Omental fat pad (tissue), 4 donors: ENCODE measurements around the gene TAF10. TPM values are rescaled to one million over a fixed set of nuclear protein-coding genes. Genes with fewer than 3 reads are reported as not detected.
A peak's percentile ranks its signal among the peaks of the same experiment; 100 is the strongest.

Experiments used
- ATAC-seq: fragments of 150-250 bp; one replicate; pipeline ENCODE4 v1.9.1; 2016; ENCODE audit warnings: mild to moderate bottlenecking, moderate library complexity; ENCODE audit not compliant: low FRiP score
- DNase-seq: peaks from one replicate; pipeline ENCODE4 v3.0.0-alpha.2; 2019; ENCODE audit warnings: low spot score
- total RNA-seq, 4 donors: library from RNA; depleted of rRNA; stranded (reverse); fragments of >200 nt; gene quantifications; one replicate each; pipeline ENCODE4 v1.1.0, GENCODE V29; 2016
- TF ChIP-seq, protein P1 (sequence below), 3 donors: fragments of 450-650 bp; IDR thresholded peaks; one replicate each; pipeline ENCODE4 v1.5.1; 2016 to 2017; ENCODE audit warnings: antibody characterized with exemption in 3 of 3, mild to moderate bottlenecking in 3 of 3, moderate library complexity in 2 of 3

The TAF10 gene
- total RNA-seq, 4 donors from 2014 or later: 31.9 to 52.6 (median 37.1) TPM

DNA sequence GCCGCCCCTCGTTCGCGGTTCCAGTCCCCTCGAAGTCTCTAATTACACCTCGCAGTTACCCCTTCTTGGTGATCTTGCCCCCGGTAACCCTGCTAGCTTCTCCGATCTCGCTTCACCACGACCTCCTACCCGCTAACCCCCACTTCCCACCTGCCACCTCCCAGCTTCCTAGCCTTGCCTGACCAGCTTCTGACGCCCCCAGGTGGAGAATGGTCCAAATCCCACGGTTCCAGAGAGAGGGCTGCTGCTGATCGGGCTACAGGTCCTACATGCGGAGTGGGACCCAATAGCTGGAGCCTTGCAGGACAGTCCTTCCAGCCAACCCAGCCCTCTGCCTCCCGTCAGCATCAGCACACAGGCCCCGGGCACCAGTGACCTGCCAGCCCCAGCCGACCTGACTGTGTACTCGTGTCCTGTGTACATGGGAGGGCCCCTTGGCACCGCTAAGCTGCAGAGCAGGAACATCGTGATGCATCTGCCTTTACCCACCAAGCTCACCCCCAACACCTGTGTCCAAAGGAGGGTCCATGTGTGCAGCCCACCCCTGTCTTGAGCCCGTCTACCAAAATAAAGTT is 40.5 kb downstream of the TAF10 start:
- ATAC-seq (no peak), DNase-seq (no peak)
- TF ChIP-seq, protein P1, sequence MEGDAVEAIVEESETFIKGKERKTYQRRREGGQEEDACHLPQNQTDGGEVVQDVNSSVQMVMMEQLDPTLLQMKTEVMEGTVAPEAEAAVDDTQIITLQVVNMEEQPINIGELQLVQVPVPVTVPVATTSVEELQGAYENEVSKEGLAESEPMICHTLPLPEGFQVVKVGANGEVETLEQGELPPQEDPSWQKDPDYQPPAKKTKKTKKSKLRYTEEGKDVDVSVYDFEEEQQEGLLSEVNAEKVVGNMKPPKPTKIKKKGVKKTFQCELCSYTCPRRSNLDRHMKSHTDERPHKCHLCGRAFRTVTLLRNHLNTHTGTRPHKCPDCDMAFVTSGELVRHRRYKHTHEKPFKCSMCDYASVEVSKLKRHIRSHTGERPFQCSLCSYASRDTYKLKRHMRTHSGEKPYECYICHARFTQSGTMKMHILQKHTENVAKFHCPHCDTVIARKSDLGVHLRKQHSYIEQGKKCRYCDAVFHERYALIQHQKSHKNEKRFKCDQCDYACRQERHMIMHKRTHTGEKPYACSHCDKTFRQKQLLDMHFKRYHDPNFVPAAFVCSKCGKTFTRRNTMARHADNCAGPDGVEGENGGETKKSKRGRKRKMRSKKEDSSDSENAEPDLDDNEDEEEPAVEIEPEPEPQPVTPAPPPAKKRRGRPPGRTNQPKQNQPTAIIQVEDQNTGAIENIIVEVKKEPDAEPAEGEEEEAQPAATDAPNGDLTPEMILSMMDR (IDR thresholded peaks at IDR 0.05): no peak

DNA sequence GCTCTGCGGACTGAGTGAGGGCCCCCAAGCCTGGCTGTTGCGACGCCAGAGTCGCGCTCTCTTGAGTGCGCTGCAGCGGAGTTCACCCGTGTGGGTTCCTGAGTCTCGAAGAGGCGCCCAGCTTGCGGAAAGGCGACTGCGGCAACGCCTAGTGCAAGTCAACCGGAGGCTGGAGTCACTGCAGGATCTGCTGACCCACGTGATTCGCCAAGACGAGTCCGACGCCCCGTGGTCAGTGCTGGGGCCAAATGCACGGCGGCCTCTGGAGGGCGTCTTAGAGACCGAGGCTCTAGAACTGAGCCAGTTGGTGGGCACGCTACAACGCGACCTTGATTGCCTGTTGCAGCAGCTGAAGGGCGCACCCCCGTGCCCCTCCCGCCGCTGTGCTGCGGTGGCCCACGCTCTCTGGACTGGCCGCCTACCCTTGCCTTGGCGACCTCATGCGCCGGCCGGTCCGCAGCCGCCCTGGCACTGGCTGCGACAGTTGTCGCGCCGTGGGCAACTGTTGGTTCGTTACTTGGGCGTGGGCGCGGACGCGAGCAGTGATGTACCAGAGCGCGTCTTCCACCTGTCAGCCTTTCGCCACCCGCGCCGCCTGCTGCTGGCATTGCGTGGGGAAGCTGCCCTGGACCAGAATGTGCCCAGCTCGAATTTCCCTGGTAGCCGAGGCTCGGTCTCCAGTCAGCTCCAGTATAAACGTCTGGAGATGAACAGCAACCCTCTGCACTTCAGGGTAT is 41.2 kb downstream of the TAF10 start:
- TF ChIP-seq, protein P1 (IDR thresholded peaks at IDR 0.05): no peak
- ATAC-seq (no peak), DNase-seq (no peak)

DNA sequence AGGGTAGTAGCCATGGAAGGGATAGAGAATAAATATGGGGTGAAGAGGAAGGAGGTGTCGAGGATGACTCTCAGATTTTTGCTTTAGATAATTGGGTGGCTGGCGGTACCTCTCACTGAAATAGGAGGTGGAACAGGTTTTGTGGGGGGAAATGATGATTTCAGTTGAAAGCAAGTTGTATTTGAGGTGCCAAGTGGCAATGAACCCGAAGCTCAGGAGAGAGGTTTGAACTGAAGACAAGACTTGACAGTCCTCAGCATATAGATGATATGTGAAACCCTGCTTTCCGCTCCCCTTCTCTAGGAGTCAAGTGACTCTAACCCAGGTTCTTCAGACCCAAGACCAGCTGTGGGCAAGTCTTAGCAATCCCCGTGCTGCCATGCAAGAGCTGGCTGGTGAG is 42.3 kb downstream of the TAF10 start:
- TF ChIP-seq, protein P1 (IDR thresholded peaks at IDR 0.05): no peak
- no peak for DNase-seq
- no peak for ATAC-seq

DNA sequence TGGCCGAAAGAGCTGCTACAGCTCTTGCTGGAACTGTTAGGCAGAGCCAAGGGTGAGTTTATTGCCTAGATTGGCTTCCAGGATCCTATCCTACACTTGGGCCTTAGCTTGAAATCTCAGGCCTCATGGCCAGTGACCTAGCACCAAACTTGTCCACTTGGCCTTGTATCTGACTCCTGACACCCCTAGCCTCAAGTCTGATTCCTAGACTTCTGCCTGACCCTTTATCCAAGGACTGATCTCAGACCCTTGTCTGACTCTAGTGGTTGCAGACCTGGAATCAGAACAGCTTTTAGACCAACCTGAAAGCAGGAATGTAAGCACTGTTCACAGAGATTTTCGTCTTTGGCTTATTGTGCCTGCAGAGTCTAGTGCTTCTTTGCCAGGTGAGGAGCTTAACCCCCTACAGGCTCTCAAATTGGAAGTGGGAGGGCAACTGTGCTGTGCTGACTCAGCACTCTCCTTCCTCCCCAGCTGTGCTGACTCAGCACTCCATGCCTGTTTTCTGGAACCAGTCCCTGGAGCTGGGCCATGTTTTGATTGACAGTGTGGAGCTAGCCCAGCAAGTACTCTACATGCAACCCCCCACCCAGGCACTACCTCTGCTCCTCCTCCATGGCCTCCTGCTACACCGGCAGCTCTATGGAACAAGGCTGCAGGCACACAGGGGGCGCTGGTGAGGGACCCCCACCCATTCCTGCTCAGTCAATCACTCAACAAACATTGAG is 43.7 kb downstream of the TAF10 start:
- peak; percentile 19 for ATAC-seq
- no peak for DNase-seq
- TF ChIP-seq, protein P1 (IDR thresholded peaks at IDR 0.05): no peak

DNA sequence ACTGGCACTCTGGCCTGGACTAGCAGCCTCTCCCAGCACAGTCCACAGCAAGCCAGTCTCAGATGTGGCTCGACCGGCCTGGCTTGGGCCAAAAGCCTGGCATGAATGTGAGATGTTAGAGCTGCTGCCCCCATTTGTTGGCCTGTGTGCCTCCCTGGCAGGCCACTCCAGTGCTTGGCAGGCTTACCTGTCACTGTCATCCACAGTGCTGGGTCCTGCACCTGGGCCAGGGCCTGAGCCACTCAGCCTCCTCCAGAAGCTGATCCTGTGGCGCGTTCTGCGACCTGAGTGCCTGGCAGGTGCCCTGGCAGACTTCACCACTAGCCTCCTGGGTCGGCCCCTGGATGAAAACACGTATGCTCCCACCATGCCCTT is 44.7 kb downstream of the TAF10 start:
- ATAC-seq (no peak), DNase-seq (no peak)
- TF ChIP-seq, protein P1 (IDR thresholded peaks at IDR 0.05): no peak

DNA sequence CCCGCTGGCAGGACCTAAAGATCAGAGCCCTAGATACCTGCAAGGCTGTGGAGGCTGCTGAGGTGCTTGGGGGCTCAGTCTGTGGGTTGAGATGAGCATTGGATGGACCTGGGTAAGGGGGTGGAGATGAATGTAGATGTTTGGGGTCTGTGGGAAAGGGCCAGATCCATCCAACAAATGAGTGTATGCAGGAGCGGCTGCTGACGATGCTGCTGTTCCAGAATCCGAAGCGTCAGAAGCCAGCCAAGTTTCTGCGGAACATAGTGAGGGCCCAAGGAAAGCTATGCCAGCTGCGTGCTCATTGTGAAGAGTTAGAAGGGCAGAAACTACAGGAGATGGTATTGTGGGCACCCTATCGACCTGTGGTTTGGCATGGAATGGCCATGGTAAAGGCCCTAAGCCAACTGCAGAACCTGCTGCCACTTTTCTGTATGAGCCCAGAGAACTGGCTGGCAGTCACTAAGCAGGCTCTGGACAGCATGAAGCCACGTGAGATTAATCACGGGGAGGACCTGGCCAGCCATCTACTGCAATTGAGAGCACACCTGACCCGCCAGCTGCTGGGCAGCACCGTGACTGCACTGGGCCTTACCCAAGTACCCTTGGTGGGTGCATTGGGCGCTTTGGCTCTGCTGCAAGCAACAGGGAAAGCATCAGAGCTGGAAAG is 45.2 kb downstream of the TAF10 start:
- ATAC-seq (no peak), DNase-seq (no peak)
- TF ChIP-seq, protein P1 (IDR thresholded peaks at IDR 0.05): no peak
